ENCODE data around the gene OLFM3. TPM values are rescaled to one million over a fixed set of nuclear protein-coding genes. Genes with fewer than 3 reads are reported as not detected.

OLFM3 gene
- under 1 TPM in 1 of 7 donors, not detected in 6; 0.33 TPM for total RNA-seq
- polyA plus RNA-seq = not detected
- long read RNA-seq, donor 1 = 0 reads
- long read RNA-seq, donor 2, partial matches to known transcripts = 0 of 2 reads
- long read RNA-seq, donor 2, other reads (novel, unspliced or antisense) = 0 of 2 reads
- long read RNA-seq, donor 3 = 0 reads

GRCh38 chr1:101996825-101997465 lies at the start of gene OLFM3:
OLFM3 (minus strand) TSS chr1:101996926.
- no peak within 1 kb of the TSS for H3K27ac ChIP-seq
- H3K9me3 ChIP-seq = no peaks in the 10 kb centered on the region
- H3K36me3 ChIP-seq = no peaks in the 10 kb centered on the region
- no peaks in the 10 kb centered on the region for H3K27me3 ChIP-seq
- WGBS, 3 donors = 1 to 4% (median 3%) methylated on average over 24 of the region's 24 CpGs
- peak in 1 of 5 donors; percentile 17 for DNase-seq
- TF ChIP-seq CTCF (IDR thresholded peaks at IDR 0.05) (no peak), POLR2A (IDR thresholded peaks at IDR 0.05) (no peak), EP300 (IDR thresholded peaks at IDR 0.05) (no peak)
- intact Hi-C loops (cut with DNase I) = no loop called here
- no peak within 1 kb of the TSS for H3K4me3 ChIP-seq
- peaks cover 1% of the 10 kb centered on the region for H3K4me1 ChIP-seq (ENCODE audit: insufficient read depth)

- WGBS, 3 donors = 89 to 97% (median 89%) methylated on average over 2 of the region's 2 CpGs
- H3K27ac ChIP-seq = no peak overlapping the region
These were observed 49.0 kb upstream of the OLFM3 start for GRCh38 chr1:102045752-102046151.

GRCh38 chr1:102032534-102032933 lies 35.8 kb upstream of the OLFM3 start:
- WGBS, 3 donors = 65 to 77% (median 74%) methylated on average over 7 of the region's 7 CpGs
- no peak for TF ChIP-seq POLR2A (IDR thresholded peaks at IDR 0.05)
- no peak for DNase-seq
- Histone ChIP-seq H3K27ac (no peak overlapping the region), H3K9me3 (no peaks in the 10 kb centered on the region), H3K27me3 (no peaks in the 10 kb centered on the region), H3K36me3 (no peaks in the 10 kb centered on the region), H3K4me1 (ENCODE audit: insufficient read depth) (no peaks in the 10 kb centered on the region), H3K4me3 (no peak overlapping the region)
- intact Hi-C loops (cut with DNase I) = no loop called here

More at GRCh38 chr1:102045752-102046151, 49.0 kb upstream of the OLFM3 start:
- H3K9me3 ChIP-seq = no peaks in the 10 kb centered on the region
- no peak for DNase-seq
- no peaks in the 10 kb centered on the region for H3K27me3 ChIP-seq
- no peaks in the 10 kb centered on the region for H3K36me3 ChIP-seq
- H3K4me3 ChIP-seq = no peak overlapping the region
- no peaks in the 10 kb centered on the region for H3K4me1 ChIP-seq (ENCODE audit: insufficient read depth)
- no peak for TF ChIP-seq EP300 (IDR thresholded peaks at IDR 0.05)
- intact Hi-C loops (cut with DNase I) = no loop called here

- no peaks in the 10 kb centered on the region for H3K27me3 ChIP-seq
- no peak overlapping the region for H3K4me3 ChIP-seq
- intact Hi-C loops (cut with DNase I) = no loop called here
- H3K36me3 ChIP-seq = no peaks in the 10 kb centered on the region
- DNase-seq = no peak
- no peaks in the 10 kb centered on the region for H3K4me1 ChIP-seq (ENCODE audit: insufficient read depth)
- TF ChIP-seq POLR2A (IDR thresholded peaks at IDR 0.05) (no peak), CTCF (IDR thresholded peaks at IDR 0.05) (no peak), EP300 (IDR thresholded peaks at IDR 0.05) (no peak)
- H3K9me3 ChIP-seq = no peaks in the 10 kb centered on the region
- H3K27ac ChIP-seq = no peak overlapping the region
These were observed 22.8 kb upstream of the OLFM3 start for GRCh38 chr1:102019530-102019929.

- no peak overlapping the region for H3K4me3 ChIP-seq
- no peak for TF ChIP-seq CTCF (IDR thresholded peaks at IDR 0.05)
- intact Hi-C loops (cut with DNase I) = no loop called here
- H3K27me3 ChIP-seq = no peaks in the 10 kb centered on the region
- no peaks in the 10 kb centered on the region for H3K36me3 ChIP-seq
- no peak for DNase-seq
- no peaks in the 10 kb centered on the region for H3K9me3 ChIP-seq
- H3K4me1 ChIP-seq (ENCODE audit: insufficient read depth) = no peaks in the 10 kb centered on the region
- WGBS, 3 donors = 74 to 75% (median 75%) methylated on average over 3 of the region's 3 CpGs
- no peak overlapping the region for H3K27ac ChIP-seq
These were observed 19.0 kb upstream of the OLFM3 start for GRCh38 chr1:102015728-102016127.
